NCI-H146 treated with DMSO at 0.1 percent for 48 hours (cell line): ENCODE measurements around the gene SUGCT.

Source experiments
- DNase-seq: peaks from one replicate; lab custom pipeline; 2025; ENCODE audit not compliant: unreplicated experiment; lab: John Stamatoyannopoulos, UW

Gene SUGCT

DNA sequence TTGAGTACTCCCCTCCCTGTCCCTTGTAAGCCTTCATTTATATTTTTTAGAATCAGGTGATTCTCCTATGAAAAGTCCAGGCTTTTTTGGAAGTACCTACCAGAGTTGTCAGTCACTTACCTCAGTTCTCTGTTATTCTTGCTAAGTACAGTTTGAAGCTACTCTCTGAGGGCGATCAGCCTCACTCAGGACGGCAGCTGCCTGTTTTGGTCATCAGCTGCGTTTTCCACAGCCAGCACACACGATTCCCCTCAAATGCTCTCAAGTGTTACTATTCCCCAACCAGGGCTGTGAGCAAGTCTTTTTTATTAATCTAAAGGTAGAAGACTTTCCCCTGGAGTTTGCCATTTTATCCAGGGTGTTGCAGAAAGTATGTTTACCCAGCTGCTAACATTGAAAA, 328.6 kb downstream of the SUGCT start:
- no peak for DNase-seq

DNA sequence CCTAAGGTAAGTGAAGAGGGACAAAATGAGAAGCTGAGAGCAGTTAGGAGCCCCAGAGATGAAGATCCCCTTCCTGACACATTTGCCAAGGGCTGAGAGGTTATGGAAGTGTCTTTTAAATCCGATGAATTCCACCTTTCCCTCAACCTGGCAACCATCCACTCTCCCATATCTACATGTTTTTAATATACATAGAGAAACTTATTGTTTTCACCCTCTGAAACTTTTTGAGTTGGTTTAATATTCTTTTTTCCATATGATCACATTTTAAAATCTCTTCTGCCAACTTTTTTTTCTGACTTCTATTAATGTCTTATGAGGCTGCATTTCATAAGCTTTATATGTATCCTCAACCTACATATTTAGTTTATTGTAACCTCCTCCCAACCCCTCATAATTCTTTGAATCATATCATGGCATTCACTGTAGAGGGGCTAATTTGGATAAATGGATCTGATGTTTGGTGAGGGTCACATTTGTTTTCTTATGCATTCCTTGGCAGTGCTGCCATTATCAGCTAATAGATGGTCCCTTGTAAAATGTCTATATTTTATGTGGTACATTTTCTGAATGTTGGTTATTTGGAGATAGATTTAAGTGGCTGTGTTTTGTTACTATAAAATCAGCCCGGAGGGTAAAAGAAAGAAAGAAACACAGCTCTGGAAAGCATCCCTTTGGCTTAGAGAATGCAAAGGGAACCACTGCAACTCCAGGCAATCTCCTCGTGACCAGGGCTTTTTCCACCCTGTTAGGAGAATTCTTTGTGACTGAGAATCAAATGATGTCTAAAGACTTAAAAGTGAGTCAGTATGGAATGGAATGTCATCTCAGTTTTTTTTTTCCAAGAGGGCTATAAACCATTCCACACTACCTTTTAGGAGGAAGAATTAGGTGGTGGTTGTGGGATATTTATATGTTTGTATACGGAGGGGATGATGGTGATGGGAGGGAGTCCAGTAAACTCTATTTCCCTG, 334.4 kb downstream of the SUGCT start:
- no peak for DNase-seq

GRCh38 chr7:40470091-40470592, 335.3 kb downstream of the SUGCT start:
- DNase-seq, result no peak

DNA sequence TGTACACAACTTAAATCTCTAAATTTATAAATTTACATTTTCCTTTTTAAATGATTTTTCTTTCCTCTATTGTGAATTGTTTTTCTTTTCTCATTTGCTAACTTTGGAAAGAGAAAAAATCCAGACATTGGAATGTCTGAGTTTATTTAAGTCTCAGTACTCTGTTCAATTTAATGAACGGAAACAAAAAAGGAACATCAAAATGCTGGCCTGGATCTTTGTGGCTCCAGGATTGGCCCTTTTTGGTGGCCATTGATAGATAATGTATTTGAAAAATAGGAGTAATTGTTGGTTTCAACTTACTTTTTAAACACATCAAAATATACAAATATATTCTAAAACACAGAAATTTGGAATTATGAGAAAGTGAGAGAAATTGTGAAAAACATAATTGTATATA, 336.0 kb downstream of the SUGCT start:
- no peak for DNase-seq

DNA sequence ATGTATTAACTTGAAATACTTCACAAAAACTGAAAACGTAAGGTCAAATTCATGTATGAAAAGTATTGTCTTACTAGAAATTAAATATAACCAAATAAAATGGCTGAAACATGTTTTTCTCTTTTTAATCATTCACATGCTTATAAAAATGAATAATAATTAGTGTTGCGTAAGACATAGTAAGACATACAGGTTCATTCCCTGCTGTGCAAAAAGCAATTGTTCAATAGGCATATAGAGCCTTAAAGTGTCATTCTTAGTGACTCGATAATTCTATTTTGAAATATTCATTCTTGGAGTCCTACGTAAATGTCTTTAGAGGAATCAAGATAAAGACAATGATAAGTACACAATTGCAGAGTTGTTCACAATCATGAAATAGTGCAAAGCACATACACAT, 337.1 kb downstream of the SUGCT start:
- no peak for DNase-seq

GRCh38 chr7:40474790-40475680, 340.2 kb downstream of the SUGCT start:
- DNase-seq, result no peak

DNA sequence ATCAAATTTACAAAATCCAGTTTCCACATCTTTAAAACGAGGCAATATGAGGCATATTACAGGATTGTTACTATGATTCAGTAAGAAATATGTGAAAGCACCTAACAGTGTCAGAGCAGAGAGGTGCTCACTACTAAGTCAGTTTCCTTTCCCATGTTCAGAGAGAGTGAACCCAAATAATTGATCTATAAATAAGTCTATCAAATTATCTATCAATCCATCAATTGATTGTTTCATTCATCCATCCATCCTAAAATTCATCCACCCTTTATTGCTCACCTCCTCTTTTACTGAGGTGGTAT, 340.8 kb downstream of the SUGCT start:
- DNase-seq, result no peak

DNA sequence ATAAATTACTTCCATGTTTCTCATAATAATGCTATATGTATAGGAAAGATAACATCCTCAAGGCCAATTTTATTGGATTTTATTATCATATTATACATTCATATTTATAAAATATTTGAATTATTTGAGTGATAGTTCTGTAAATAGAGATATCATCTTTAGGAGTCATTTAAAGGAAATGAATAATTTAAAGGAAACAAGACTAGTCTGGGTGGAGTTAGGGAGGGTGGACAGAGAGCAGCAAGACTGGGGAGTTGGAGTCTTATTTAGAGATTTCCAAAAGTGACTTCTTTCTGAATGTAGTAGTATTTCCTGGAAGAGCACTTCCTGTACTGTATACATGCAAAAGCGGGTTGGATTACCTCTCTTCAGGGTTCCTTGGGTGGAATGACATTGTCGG, 342.3 kb downstream of the SUGCT start:
- DNase-seq, result no peak

DNA sequence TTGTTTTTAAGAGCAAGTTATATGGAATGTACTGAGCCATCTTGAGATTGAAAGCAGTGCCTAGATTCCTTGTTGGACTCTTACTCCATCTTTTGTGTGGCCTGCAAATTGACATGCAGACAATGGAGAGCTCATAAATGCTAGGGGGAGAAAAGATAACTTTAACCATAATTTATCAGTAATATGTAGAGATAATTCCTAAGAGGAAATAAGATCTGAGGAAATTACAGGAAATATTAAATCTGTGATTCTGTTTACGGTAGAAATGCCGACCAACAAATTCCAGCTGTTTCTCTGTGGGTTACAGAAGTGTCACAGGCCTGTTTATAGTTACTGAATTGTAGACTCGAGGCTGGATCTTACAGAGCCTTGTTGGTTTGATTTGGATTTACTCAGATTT, 348.0 kb downstream of the SUGCT start:
- no peak for DNase-seq

DNA sequence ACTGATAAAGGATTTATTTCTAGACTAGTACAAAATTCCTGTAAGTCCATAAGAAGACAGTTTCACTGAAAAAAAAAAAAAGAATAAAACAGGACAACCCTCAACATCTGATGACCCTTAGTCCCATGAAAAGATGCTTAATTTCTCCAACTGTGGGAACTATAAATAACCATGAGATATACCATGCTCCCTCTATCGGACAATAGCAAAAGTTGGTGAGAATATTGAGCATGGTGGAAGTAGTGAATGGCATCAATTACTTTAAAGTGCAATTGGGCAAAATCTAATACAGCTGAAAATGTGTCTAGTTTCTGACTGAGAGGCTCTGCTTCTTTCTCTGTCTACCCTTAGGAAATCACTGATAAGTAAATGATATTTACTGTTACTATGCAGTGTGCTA, 348.8 kb downstream of the SUGCT start:
- DNase-seq, result no peak

DNA sequence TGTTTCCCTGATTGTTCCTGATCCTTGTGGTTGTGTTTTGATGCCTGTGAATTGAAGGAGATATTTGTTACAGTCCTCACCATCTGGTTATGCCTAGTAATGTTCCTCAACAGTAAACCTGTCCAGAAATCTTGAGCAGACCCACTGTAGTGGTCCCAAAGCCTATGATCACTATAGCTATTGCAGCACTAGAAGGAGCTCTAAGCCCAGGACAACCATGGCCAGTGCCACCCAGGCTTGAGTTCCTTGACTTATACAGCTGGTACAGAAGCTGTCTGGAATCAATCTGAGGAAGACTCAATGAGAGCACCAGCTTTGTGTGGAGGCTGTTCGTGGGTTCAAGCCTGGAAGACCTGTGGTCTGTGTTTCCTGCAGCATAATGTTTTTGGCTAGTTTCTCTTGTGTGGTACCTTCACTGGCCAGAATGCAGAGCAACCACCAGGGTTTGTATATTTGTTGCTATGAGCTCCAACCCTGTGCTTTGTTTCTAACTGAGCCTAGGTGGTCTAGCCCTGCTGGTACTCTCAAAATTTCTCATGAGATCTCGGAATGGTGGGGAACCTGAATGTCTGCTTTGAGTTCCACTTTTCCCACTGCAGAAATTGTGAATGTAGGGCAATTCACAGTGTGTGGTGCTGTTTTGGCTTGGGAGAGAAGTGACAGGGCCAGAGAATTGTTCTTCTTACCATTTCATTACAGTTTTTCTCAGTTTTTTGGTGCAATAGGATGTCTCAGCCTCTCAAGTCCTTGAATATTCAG, 355.2 kb downstream of the SUGCT start:
- DNase-seq, result no peak

DNA sequence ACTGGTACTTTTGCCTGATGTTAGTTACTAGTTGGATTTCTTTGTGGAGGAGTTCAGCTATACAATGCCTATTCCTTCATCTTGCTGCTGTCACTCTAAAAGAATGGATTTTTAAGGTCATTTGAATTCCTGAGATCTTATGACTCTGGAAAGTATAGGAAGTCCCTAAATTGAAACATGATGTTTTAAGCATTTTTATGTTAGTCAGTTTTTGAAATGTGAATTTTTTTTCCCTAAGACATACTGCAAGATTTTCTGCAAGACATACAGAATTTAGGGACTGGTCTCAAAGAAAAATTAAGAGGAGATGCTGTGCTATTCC, 355.8 kb downstream of the SUGCT start:
- DNase-seq, result no peak

DNA sequence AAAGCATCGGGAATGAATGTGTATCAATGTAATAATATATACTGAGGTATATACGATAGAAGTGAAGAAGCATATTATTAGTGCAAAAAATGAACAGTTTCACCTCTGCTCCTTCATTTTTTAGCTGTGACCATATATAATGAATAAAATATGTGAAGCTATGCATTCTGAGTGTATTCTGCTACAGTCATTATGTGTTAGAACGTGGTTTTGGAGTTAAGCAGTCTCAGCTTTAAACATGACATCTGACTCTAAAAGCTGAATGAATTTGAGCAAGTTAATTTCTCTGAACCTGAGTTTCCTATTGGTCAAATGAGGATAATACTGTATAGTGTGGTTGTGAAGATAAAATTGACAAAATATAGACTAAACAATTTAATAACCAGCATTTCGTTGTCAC, 358.1 kb downstream of the SUGCT start:
- no peak for DNase-seq

DNA sequence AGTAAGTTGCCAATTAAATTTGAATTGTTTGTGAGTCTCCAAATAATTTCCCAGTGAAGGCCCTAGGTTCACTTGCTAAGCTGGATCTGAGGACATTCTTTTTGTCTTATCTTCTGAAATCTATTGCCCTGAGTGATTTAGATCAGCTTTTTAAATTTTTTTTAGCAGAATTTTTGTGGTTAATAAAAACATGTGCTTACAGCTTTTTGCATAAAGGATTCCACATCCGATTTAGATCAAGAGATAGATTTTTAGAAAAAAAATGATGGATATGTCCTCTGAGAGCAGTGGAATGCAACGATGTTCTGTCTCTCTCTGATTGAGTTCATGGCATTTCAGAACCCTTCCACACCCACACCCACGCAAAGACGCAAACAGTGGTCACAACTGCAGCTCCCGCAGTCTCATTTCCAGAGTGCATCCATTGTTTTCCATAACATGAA, 358.8 kb downstream of the SUGCT start:
- DNase-seq, result no peak

- no peak for DNase-seq
Measured at GRCh38 chr7:40498924-40499510, 364.2 kb downstream of the SUGCT start.

DNA sequence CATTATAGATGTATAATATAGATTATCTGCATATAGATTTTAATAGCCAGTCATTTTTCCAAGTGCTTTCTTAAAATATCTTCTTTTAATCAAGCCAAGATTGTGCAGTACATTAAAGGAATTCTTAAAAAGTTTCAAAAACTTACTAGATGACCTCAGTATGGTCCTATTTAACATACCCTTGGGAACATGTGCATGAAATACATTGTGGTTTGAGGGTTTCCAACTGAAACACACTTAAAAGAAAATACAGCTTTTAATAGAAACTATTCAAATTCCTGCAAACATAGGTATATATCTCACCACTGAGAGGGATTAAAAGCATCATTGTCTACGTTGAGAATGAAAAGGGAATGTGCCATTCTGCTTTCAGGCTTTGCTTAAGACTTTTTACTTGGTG, 364.9 kb downstream of the SUGCT start:
- no peak for DNase-seq

- DNase-seq, result no peak
Measured at GRCh38 chr7:40500219-40500618, 365.4 kb downstream of the SUGCT start.

GRCh38 chr7:40502359-40502758, 367.6 kb downstream of the SUGCT start:
- no peak for DNase-seq

- no peak for DNase-seq
Measured at GRCh38 chr7:40506158-40506557, 371.4 kb downstream of the SUGCT start.

GRCh38 chr7:40507166-40507565, 372.4 kb downstream of the SUGCT start:
- no peak for DNase-seq
